ENCODE data around the gene ARSB.

- TF ChIP-seq CTCF (conservative IDR thresholded peaks at IDR 0.05) (no peak), EZH2 (IDR thresholded peaks at IDR 0.05; ENCODE audit: low read depth) (no peak)
Observed at GRCh38 chr5:78763659-78764189, 221.4 kb downstream of the ARSB start.

Data from PC-9 (cell line).